GM13977 (cell line): ENCODE data around the gene SLC26A6.

Source experiments
- DNase-seq: peaks from one replicate; pipeline ENCODE4 v3.0.0; 2012; ENCODE audit warnings: low spot score
- CTCF ChIP-seq: IDR thresholded peaks from 2 replicates; pipeline ENCODE4 v1.5.1; 2012; ENCODE audit warnings: mild to moderate bottlenecking, control low read depth; ENCODE audit not compliant: insufficient read depth; ENCODE audit errors: extremely low read depth, missing control alignments
- in situ Hi-C: fragments of 300-500 bp; cut with MboI; formaldehyde crosslinking; loops from one replicate; pipeline ENCODE4 v1.12.0; 2022; ENCODE audit warnings: low sequenced_read_pairs, low pct_unique_long_range_greater_than_20kb, mixed read lengths, inconsistent platforms; ENCODE audit not compliant: unreplicated experiment

The SLC26A6 gene

GRCh38 chr3:48631516-48632448 is 3.5 kb downstream of the SLC26A6 start:
- no peak for TF ChIP-seq CTCF
- in situ Hi-C loops: no loop called here
- DNase-seq: no peak

- in situ Hi-C loops: no loop called here
- DNase-seq: no peak
- TF ChIP-seq CTCF: no peak
Observed at GRCh38 chr3:48630833-48631232, 4.4 kb downstream of the SLC26A6 start.

- in situ Hi-C loops: no loop called here
- DNase-seq: no peak
- TF ChIP-seq CTCF: no peak
Observed at GRCh38 chr3:48630407-48630806, 4.9 kb downstream of the SLC26A6 start.

GRCh38 chr3:48629894-48630293 is 5.4 kb downstream of the SLC26A6 start:
- in situ Hi-C loops: no loop called here
- DNase-seq: no peak
- TF ChIP-seq CTCF: no peak

GRCh38 chr3:48628277-48629017 is 6.8 kb downstream of the SLC26A6 start:
- no peak for TF ChIP-seq CTCF
- no peak for DNase-seq

GRCh38 chr3:48625600-48625999 is 9.7 kb downstream of the SLC26A6 start:
- no peak for TF ChIP-seq CTCF
- DNase-seq: no peak
- in situ Hi-C loops: no loop called here

More at GRCh38 chr3:48628277-48629017, 6.8 kb downstream of the SLC26A6 start:
- in situ Hi-C loops: no loop called here
